Small intestine (tissue), 7 donors: ENCODE measurements around the gene ZNF653. TPM values are rescaled to one million over a fixed set of nuclear protein-coding genes. Genes with fewer than 3 reads are reported as not detected.

Source experiments
- DNase-seq, 2 donors: peaks; one replicate each; pipeline versions ENCODE4 v3.0.0 to v3.0.0-alpha.2; 2013
- FAIRE-seq: peaks from 2 replicates; lab custom pipeline; 2012; peaks lifted over from hg19 to GRCh38; lab: Jason Lieb, UNC
- H3K27ac ChIP-seq, 3 donors: one replicate each; pipeline ENCODE4 v1.5.1; 2013; ENCODE audit warnings: low read length in 2 of 3, mild to moderate bottlenecking in 2 of 3, control low read depth in 1 of 3, inconsistent platforms in 1 of 3, low read depth in 1 of 3, moderate library complexity in 1 of 3
- H3K27me3 ChIP-seq, 3 donors: one replicate each; pipeline ENCODE4 v1.6.1; 2013; ENCODE audit warnings: low read length in 3 of 3, inconsistent platforms in 1 of 3; ENCODE audit not compliant: control insufficient read depth in 3 of 3, insufficient read depth in 3 of 3
- H3K36me3 ChIP-seq, 3 donors: one replicate each; pipeline ENCODE4 v1.6.1; 2013; ENCODE audit warnings: low read length in 3 of 3, inconsistent platforms in 1 of 3, low read depth in 1 of 3, mild to moderate bottlenecking in 1 of 3, moderate library complexity in 1 of 3; ENCODE audit not compliant: control insufficient read depth in 3 of 3, insufficient read depth in 2 of 3
- H3K4me1 ChIP-seq, 3 donors: one replicate each; pipeline ENCODE4 v1.6.1; 2013; ENCODE audit warnings: low read length in 2 of 3, inconsistent platforms in 1 of 3, low read depth in 1 of 3, mild to moderate bottlenecking in 1 of 3, moderate library complexity in 1 of 3; ENCODE audit not compliant: control insufficient read depth in 3 of 3, insufficient read depth in 2 of 3
- H3K4me3 ChIP-seq, 3 donors: one replicate each; pipeline ENCODE4 v1.5.1; 2013; ENCODE audit warnings: low read length in 3 of 3, control low read depth in 1 of 3, inconsistent platforms in 1 of 3, low read depth in 1 of 3, mild to moderate bottlenecking in 1 of 3, moderate library complexity in 1 of 3
- H3K9me3 ChIP-seq, 2 donors: one replicate each; pipeline ENCODE4 v1.6.1; 2013; ENCODE audit warnings: low read depth in 1 of 2, low read length in 1 of 2; ENCODE audit not compliant: control insufficient read depth in 2 of 2, insufficient read depth in 1 of 2
- WGBS, 3 donors: extraction: QIAGEN DNeasy Blood & Tissue Kit; methylation state at CpG; one replicate each; pipeline ENCODE4 v1.1.7; 2013; 5-methylcytosine and 5-hydroxymethylcytosine counted together
- polyA plus RNA-seq, 4 donors: library from polyadenylated mRNA; stranded (reverse) in 3 of 4; unstranded in 1 of 4; fragments of 200-250 nt in 3 of 4; fragments of 120-200 nt in 1 of 4; gene quantifications; one replicate each; pipeline versions ENCODE4 v1.2.1 to v1.2.3, GENCODE V29; 2013
- donor health status: healthy with polysubstance abuse.
- donor health status: control.
- donor health status: control.
- donor health status: Bipolar disorder and iron deficiency.
- donor health status: healthy.

ZNF653 gene
- polyA plus RNA-seq, 4 donors = 7.5 to 25.1 (median 10.4) TPM

- peaks cover 0 to 17% (median 0%) of the 10 kb centered on the region in 3 donors for H3K27me3 ChIP-seq
- H3K36me3 ChIP-seq = no peaks in the 10 kb centered on the region
- no peaks in the 10 kb centered on the region for H3K9me3 ChIP-seq
- FAIRE-seq (no peak), DNase-seq (no peak)
- H3K4me1 ChIP-seq = peaks cover 0 to 5% (median 3%) of the 10 kb centered on the region in 3 donors
- H3K4me3 ChIP-seq = no peak overlapping the region
- 79 to 95% (median 85%) methylated on average over 1 of the region's 1 CpG for WGBS, 3 donors
- H3K27ac ChIP-seq = no peak overlapping the region
Measured at GRCh38 chr19:11534538-11534937, 28.9 kb upstream of the ZNF653 start.

DNA sequence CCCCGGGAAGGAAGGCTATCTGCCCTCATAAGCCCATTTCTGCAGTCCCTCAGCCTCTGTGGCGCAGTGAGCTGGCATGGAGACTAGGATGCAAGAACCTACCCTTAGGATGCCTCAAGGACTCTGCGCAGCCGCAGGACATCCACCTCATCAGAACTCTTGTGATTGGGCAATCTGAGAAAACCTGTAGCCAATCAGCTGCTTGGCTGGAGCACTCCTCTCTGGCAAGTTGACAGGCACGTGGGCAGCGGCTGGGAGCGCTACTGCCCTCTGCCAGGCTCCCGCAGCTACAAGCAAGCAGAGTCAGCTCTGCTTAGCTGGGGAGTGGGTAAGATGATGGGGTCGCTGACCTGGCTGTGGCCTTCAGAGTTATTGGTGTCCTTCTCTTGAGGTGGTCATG, 24.8 kb upstream of the ZNF653 start:
- H3K27me3 ChIP-seq = peaks cover 0 to 3% (median 0%) of the 10 kb centered on the region in 3 donors
- peaks cover 0 to 6% (median 0%) of the 10 kb centered on the region in 3 donors for H3K36me3 ChIP-seq
- peaks cover 0 to 11% (median 8%) of the 10 kb centered on the region in 3 donors for H3K4me1 ChIP-seq
- no peak for FAIRE-seq
- no peak overlapping the region for H3K4me3 ChIP-seq
- H3K27ac ChIP-seq = no peak overlapping the region
- no peaks in the 10 kb centered on the region for H3K9me3 ChIP-seq
- 19 to 24% (median 21%) methylated on average over 9 of the region's 9 CpGs for WGBS, 3 donors
- DNase-seq = peak; percentile 77 to 82

- 0 to 1% (median 0%) methylated on average over 46 to 47 of the region's 47 CpGs for whole genome bisulfite sequencing, 3 donors
- Histone ChIP-seq H3K4me3 (peak within 1 kb of the TSS; percentile 91 to 99 (median 97)), H3K27ac (peak within 1 kb of the TSS; percentile 85 to 98 (median 88)), H3K4me1 (peaks cover 0 to 9% (median 8%) of the 10 kb centered on the region in 3 donors), H3K36me3 (peaks cover 0 to 19% (median 0%) of the 10 kb centered on the region in 3 donors), H3K27me3 (no peaks in the 10 kb centered on the region), H3K9me3 (no peaks in the 10 kb centered on the region)
- DNase-seq (peak; percentile 99), FAIRE-seq (no peak)
Measured at GRCh38 chr19:11528551-11529341, 23.1 kb upstream of the ZNF653 start, which contains the start of gene ECSIT. Gene ECSIT, minus strand, starts transcription at chr19:11529134. Its CDS starts 9,964 bp downstream, at chr19:11519170.

DNA sequence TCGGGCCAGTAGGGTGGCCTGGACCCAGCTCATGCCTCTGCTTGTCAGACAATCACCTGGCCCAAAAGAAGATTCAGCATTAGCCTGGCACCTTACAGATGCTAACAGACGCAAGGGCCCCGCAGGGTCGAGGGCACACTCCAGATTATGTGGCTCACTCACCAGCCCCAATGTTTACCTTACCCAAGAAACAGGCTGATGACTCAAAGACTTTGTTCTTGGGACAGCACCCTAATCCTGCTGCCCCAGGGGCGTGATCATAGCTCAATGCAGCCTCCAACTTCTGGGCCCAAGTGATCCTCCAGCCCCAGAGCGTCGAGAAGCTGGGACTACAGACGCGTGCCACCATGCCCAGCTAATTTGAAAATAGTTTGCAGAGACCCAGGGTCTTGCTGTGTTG, 13.5 kb upstream of the ZNF653 start:
- Histone ChIP-seq H3K4me1 (no peaks in the 10 kb centered on the region), H3K9me3 (no peaks in the 10 kb centered on the region), H3K4me3 (no peak overlapping the region), H3K36me3 (peaks cover 3 to 72% (median 10%) of the 10 kb centered on the region in 3 donors), H3K27me3 (no peaks in the 10 kb centered on the region), H3K27ac (no peak overlapping the region)
- DNase-seq (no peak), FAIRE-seq (no peak)
- 86 to 95% (median 88%) methylated on average over 9 of the region's 9 CpGs for WGBS, 3 donors

DNA sequence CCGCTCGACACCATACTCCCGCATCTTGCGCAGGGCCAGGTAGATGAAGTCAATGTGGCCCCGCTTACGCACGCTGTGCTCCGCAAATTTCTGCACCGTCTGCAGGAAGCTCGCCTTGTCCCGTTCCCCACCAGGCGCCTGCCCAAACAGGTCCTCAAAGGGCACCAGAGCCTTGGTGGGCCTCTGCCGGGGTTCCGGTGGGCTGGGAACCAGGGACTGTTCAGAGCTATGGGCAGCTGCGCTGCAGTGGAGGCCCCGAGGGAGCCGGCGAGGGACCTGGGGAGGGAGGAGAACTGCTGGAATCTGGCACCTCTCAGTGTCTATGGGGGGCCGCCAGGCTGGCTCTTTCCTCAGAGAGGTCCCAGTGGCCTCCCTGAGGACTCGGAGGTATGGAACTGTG, 8.3 kb upstream of the ZNF653 start:
- Histone ChIP-seq H3K4me1 (no peaks in the 10 kb centered on the region), H3K36me3 (peaks cover 3 to 76% (median 16%) of the 10 kb centered on the region in 3 donors), H3K27ac (no peak overlapping the region), H3K4me3 (no peak overlapping the region), H3K27me3 (no peaks in the 10 kb centered on the region), H3K9me3 (no peaks in the 10 kb centered on the region)
- DNase-seq (no peak), FAIRE-seq (no peak)
- WGBS, 3 donors = 96 to 97% (median 96%) methylated on average over 20 of the region's 20 CpGs

DNA sequence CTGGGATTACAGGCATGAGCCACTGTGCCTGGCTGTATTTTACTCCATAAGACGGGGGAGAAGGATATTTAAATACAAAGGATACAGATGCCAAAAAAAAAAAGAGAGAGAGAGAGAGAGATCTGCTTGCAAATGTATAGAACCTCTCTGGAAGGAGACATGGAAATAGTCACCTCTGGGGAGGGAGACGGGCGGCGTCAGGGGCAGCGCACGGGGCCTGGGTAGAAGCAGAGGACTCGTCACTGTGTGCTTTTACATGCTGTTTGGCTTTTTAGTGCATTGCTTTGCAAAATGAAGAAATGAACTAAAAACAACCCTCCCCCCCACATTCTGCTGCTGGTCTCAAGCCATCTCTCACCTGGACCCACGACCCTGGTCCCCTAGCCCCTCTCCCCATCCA, 4.8 kb upstream of the ZNF653 start:
- no peak for DNase-seq
- H3K4me3 ChIP-seq = no peak overlapping the region
- peaks cover 0 to 5% (median 0%) of the 10 kb centered on the region in 3 donors for H3K4me1 ChIP-seq
- H3K36me3 ChIP-seq = peaks cover 0 to 62% (median 8%) of the 10 kb centered on the region in 3 donors
- 93 to 97% (median 95%) methylated on average over 8 of the region's 8 CpGs for WGBS, 3 donors
- H3K27me3 ChIP-seq = no peaks in the 10 kb centered on the region
- H3K27ac ChIP-seq = no peak overlapping the region
- no peaks in the 10 kb centered on the region for H3K9me3 ChIP-seq
- FAIRE-seq = no peak

DNA sequence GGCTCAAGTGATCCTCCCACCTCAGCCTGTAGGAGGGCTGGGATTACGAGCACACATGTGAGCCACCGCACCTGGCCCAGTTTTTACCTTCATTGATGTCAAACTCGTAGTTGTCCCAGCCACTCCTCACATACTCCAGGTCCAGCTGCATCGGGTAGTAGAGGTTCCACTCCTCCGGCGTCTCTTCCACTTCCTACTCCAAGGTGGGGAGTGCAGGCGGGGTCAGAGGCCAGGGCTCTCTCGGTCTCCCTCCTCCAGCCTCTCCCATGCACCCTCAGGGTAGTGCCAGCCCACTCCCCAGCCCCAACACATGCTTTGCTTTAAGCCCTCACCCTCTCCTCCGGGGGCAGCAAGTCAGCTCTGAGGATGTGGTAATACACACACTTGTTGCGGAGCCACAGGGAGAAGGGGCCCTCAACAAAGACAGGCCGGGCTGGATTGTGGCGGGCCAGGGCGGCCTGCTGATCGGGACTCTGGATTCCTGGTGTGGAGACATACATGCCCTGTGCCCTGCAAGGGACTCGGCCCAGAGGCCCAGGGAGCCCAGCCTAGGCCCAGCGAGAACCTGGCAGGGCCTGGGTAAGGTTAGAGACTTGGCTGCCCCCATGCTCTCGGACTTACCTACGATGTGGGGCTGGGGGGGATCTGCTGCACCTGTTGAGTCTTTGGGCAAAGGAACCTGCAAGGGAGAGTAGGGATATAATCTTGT, 1.9 kb upstream of the ZNF653 start:
- Histone ChIP-seq H3K9me3 (no peaks in the 10 kb centered on the region), H3K36me3 (peaks cover under 1 to 49% (median 4%) of the 10 kb centered on the region in 3 donors), H3K4me1 (peaks cover 0 to 5% (median 0%) of the 10 kb centered on the region in 3 donors), H3K27me3 (no peaks in the 10 kb centered on the region), H3K27ac (no peak overlapping the region), H3K4me3 (no peak overlapping the region)
- FAIRE-seq (no peak), DNase-seq (no peak)
- WGBS, 3 donors = 90 to 91% (median 90%) methylated on average over 17 to 18 of the region's 18 CpGs

DNA sequence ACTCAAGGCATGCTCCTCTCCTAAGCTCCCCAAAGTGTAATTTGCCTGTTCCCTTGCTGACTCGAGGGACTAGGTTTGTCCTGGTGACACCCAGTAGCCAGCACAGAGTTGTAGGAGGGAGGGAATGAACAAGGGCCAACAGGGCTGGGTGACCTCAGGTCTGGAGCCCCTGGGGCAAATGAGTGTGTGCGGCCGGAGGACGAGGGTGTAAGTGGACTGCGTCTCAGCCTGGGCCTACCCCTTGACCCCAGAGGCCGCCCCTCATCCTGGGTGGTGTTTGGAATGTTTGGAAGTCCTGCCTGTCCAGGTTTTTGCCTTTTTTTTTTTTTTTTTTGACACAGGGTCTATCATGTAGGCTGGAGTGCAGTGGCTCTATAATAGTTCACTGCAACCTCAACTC, 1.3 kb upstream of the ZNF653 start:
- H3K27ac ChIP-seq = no peak overlapping the region
- FAIRE-seq (no peak), DNase-seq (no peak)
- no peaks in the 10 kb centered on the region for H3K9me3 ChIP-seq
- peaks cover 0 to 5% (median 0%) of the 10 kb centered on the region in 3 donors for H3K4me1 ChIP-seq
- 91 to 96% (median 92%) methylated on average over 6 of the region's 6 CpGs for WGBS, 3 donors
- no peak overlapping the region for H3K4me3 ChIP-seq
- H3K27me3 ChIP-seq = no peaks in the 10 kb centered on the region
- H3K36me3 ChIP-seq = peaks cover 3 to 47% (median 4%) of the 10 kb centered on the region in 3 donors
